ENCODE results near the gene ELL2. TPM values are rescaled to one million over a fixed set of nuclear protein-coding genes. Genes with fewer than 3 reads are reported as not detected.

ELL2 gene
- total RNA-seq, 6 experiments from 2014 or later = 74.3 to 96.4 (median 84.5) TPM

DNA sequence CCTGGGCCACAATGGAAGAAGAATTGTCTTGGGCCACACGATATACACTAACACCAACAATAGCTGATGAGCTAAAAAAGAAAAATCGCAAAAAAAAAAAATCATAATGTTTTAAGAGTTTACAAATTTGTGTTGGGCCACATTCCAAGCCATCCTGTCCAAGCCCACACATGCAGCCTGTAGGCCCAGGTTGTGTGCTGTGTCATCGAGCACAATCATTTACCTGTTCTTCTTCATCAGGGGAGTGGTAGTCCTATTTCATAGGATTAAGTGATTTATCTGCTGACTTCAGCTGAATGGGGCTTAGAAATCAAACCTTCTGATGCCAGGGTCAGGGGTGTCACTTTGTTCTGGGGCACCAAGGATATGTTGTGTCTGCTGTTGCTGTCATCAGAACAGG is 44.6 kb upstream of the ELL2 start:
- Histone ChIP-seq H3K36me3 (no peaks in the 10 kb centered on the region), H3K4me3 (no peak overlapping the region), H3K4me1 (peaks cover 0 to 7% (median 2%) of the 10 kb centered on the region in 4 donors), H3K9me3 (no peaks in the 10 kb centered on the region), H3K27ac (no peak overlapping the region), H3K27me3 (no peaks in the 10 kb centered on the region)
- TF ChIP-seq POLR2A (IDR thresholded peaks at IDR 0.05) = no peak
- TF ChIP-seq, protein P1, sequence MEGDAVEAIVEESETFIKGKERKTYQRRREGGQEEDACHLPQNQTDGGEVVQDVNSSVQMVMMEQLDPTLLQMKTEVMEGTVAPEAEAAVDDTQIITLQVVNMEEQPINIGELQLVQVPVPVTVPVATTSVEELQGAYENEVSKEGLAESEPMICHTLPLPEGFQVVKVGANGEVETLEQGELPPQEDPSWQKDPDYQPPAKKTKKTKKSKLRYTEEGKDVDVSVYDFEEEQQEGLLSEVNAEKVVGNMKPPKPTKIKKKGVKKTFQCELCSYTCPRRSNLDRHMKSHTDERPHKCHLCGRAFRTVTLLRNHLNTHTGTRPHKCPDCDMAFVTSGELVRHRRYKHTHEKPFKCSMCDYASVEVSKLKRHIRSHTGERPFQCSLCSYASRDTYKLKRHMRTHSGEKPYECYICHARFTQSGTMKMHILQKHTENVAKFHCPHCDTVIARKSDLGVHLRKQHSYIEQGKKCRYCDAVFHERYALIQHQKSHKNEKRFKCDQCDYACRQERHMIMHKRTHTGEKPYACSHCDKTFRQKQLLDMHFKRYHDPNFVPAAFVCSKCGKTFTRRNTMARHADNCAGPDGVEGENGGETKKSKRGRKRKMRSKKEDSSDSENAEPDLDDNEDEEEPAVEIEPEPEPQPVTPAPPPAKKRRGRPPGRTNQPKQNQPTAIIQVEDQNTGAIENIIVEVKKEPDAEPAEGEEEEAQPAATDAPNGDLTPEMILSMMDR (IDR thresholded peaks at IDR 0.05) = no peak
- 100% methylated on average over 3 of the region's 3 CpGs for WGBS (ENCODE audit: insufficient coverage, low coverage, low lambda C conversion rate, missing lambda C conversion rate)
- DNase-seq = no peak
- no peak for ATAC-seq
- intact Hi-C loops (cut with DNase I) = no loop called here

- WGBS (ENCODE audit: insufficient coverage, low coverage, low lambda C conversion rate, missing lambda C conversion rate) = 47% methylated on average over 1 of the region's 1 CpG
- TF ChIP-seq POLR2A (IDR thresholded peaks at IDR 0.05) = no peak
- TF ChIP-seq, protein P1 (IDR thresholded peaks at IDR 0.05) = no peak
- Histone ChIP-seq H3K4me3 (no peak overlapping the region), H3K27me3 (no peaks in the 10 kb centered on the region), H3K4me1 (peaks cover 0 to 13% (median 6%) of the 10 kb centered on the region in 4 donors), H3K27ac (no peak overlapping the region), H3K9me3 (no peaks in the 10 kb centered on the region), H3K36me3 (no peaks in the 10 kb centered on the region)
- intact Hi-C loops (cut with DNase I) = no loop called here
- no peak for DNase-seq
- no peak for ATAC-seq
Observed at GRCh38 chr5:96004754-96005153, 43.1 kb upstream of the ELL2 start.

- Histone ChIP-seq H3K4me1 (peaks cover 0 to 13% (median 6%) of the 10 kb centered on the region in 4 donors), H3K36me3 (no peaks in the 10 kb centered on the region), H3K27ac (no peak overlapping the region), H3K4me3 (no peak overlapping the region), H3K27me3 (no peaks in the 10 kb centered on the region), H3K9me3 (no peaks in the 10 kb centered on the region)
- ATAC-seq = no peak
- intact Hi-C loops (cut with DNase I) = no loop called here
- no peak for DNase-seq
- TF ChIP-seq, protein P1 (IDR thresholded peaks at IDR 0.05) = no peak
- TF ChIP-seq POLR2A (IDR thresholded peaks at IDR 0.05) = no peak
Observed at GRCh38 chr5:96004087-96004486, 42.4 kb upstream of the ELL2 start.

DNA sequence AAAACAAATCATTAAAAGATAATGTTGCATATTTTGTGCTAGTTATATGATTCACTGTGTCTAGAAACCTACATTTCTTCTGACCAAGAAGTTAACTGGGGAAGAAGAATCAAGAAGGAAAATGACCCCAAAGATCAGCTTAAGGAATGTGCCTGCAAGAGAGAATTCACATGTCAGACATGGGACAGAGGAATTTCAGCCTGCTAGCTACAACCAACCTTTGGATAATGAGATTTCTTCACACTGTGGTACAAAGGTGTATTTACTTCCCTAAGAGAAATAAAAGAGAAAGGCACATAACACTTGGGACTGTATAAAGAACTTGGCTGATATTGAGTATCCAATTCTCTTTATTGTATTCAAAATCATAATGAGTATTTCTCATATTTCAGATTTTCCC is 39.6 kb upstream of the ELL2 start:
- Histone ChIP-seq H3K4me1 (peaks cover 0 to 22% (median 11%) of the 10 kb centered on the region in 4 donors), H3K9me3 (no peaks in the 10 kb centered on the region), H3K27ac (peak overlapping the region in 2 of 3 donors; percentile 27 to 63), H3K27me3 (no peaks in the 10 kb centered on the region), H3K36me3 (no peaks in the 10 kb centered on the region), H3K4me3 (no peak overlapping the region)
- TF ChIP-seq POLR2A (IDR thresholded peaks at IDR 0.05) = no peak
- TF ChIP-seq, protein P1 (IDR thresholded peaks at IDR 0.05) = no peak
- intact Hi-C loops (cut with DNase I) = no loop called here
- DNase-seq = no peak
- peak; percentile 89 to 92 (median 91) for ATAC-seq

DNA sequence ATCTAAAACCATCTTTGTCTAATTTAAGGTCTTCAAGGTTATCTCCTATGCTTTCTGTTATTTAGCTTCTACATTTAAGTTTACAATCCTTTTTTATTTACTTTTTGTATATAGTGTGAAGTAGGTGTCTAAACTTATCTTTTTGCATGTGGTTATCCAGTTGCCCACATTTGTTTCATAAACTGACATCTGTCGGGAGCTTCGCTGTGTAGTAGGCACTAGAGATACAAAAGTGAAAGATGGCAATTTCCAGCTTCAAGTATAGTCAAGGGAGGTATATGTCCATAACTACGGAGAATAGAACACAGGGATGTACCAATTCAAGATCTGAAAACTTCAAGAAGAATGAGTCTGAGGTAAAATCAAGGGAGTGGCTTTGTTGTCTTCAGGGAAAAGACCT is 38.7 kb upstream of the ELL2 start:
- ATAC-seq = no peak
- no peaks in the 10 kb centered on the region for H3K27me3 ChIP-seq
- WGBS (ENCODE audit: insufficient coverage, low coverage, low lambda C conversion rate, missing lambda C conversion rate) = 96% methylated on average over 3 of the region's 3 CpGs
- H3K9me3 ChIP-seq = no peaks in the 10 kb centered on the region
- no peak overlapping the region for H3K4me3 ChIP-seq
- TF ChIP-seq, protein P1 (IDR thresholded peaks at IDR 0.05) = no peak
- no peak for TF ChIP-seq POLR2A (IDR thresholded peaks at IDR 0.05)
- no peak for DNase-seq
- H3K4me1 ChIP-seq = peaks cover 0 to 22% (median 11%) of the 10 kb centered on the region in 4 donors
- peak overlapping the region in 1 of 3 donors; percentile 63 for H3K27ac ChIP-seq
- H3K36me3 ChIP-seq = no peaks in the 10 kb centered on the region
- intact Hi-C loops (cut with DNase I) = no loop called here
